ENCODE measurements around the gene PMPCA.

Gene PMPCA

GRCh38 chr9:136442265-136442664, 31.8 kb downstream of the PMPCA start:
- DNase-seq (ENCODE audit: low read depth, low spot score) = no peak
- POLR2A ChIA-PET = no interaction called here
- H3K4me3 ChIP-seq (ENCODE audit: low read depth, low read length) = no peak overlapping the region
- CTCF ChIA-PET = interaction anchor here (1.3 to 2.4 kb wide), 6 partner anchors 8 to 29 kb away, joined by 3 to 15 read pairs (median 4); no protein-coding TSS in a partner anchor
- TF ChIP-seq CTCF (IDR thresholded peaks at IDR 0.05; ENCODE audit: insufficient read depth, low read length, missing control alignments) = no peak

- no peak overlapping the region for H3K4me3 ChIP-seq (ENCODE audit: low read depth, low read length)
- ChIA-PET CTCF (interaction anchor here (0.6 to 1.9 kb wide), 6 partner anchors 9 to 493 kb away, joined by 3 to 13 read pairs (median 3); no protein-coding TSS in a partner anchor), POLR2A (no interaction called here)
- no peak for TF ChIP-seq CTCF (IDR thresholded peaks at IDR 0.05; ENCODE audit: insufficient read depth, low read length, missing control alignments)
- DNase-seq (ENCODE audit: low read depth, low spot score) = no peak
Observed at GRCh38 chr9:136443087-136443486, 32.6 kb downstream of the PMPCA start.

DNA sequence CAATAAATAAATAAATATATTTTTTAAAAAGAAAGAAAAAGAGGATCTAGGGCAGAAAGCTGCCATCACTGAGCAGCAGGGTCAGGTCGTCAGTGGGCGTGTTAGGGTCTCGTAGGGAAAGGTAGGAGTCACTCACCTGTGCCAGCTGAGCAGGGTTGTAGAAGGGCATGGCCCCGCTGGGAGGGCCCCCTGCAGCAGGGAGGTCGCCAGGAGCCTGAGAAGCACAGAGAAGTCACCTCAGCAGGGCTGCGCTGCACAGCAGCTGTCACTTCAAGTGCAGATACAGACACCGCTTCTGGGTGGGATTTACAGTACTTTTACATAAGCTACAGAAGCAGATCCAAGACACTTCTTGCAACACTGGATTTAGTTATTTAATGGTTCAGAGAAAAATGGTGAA, 33.2 kb downstream of the PMPCA start:
- ChIA-PET POLR2A (no interaction called here), CTCF (interaction anchor here (1.2 to 1.9 kb wide), 4 partner anchors 9 to 34 kb away, joined by 3 to 13 read pairs (median 3); no protein-coding TSS in a partner anchor)
- H3K4me3 ChIP-seq (ENCODE audit: low read depth, low read length) = no peak overlapping the region
- DNase-seq (ENCODE audit: low read depth, low spot score) = no peak
- TF ChIP-seq CTCF (IDR thresholded peaks at IDR 0.05; ENCODE audit: insufficient read depth, low read length, missing control alignments) = no peak

GRCh38 chr9:136444102-136444501, 33.6 kb downstream of the PMPCA start:
- TF ChIP-seq CTCF (IDR thresholded peaks at IDR 0.05; ENCODE audit: insufficient read depth, low read length, missing control alignments) = no peak
- DNase-seq (ENCODE audit: low read depth, low spot score) = no peak
- no peak overlapping the region for H3K4me3 ChIP-seq (ENCODE audit: low read depth, low read length)
- POLR2A ChIA-PET = no interaction called here
- CTCF ChIA-PET = interaction anchor here (1.2 kb wide), 1 partner anchor 27 kb away, joined by 3 read pairs; no protein-coding TSS in a partner anchor

- H3K4me3 ChIP-seq (ENCODE audit: low read depth, low read length) = no peak overlapping the region
- DNase-seq (ENCODE audit: low read depth, low spot score) = no peak
- CTCF ChIA-PET = interaction anchor here (1.0 to 2.2 kb wide), 6 partner anchors 12 to 133 kb away, joined by 3 to 16 read pairs (median 6); no protein-coding TSS in a partner anchor
- POLR2A ChIA-PET = interaction anchor here (1.2 kb wide), 1 partner anchor 21 kb away, joined by 4 read pairs; no protein-coding TSS in a partner anchor
- no peak for TF ChIP-seq CTCF (IDR thresholded peaks at IDR 0.05; ENCODE audit: insufficient read depth, low read length, missing control alignments)
Observed at GRCh38 chr9:136445799-136446198, 35.3 kb downstream of the PMPCA start.

DNA sequence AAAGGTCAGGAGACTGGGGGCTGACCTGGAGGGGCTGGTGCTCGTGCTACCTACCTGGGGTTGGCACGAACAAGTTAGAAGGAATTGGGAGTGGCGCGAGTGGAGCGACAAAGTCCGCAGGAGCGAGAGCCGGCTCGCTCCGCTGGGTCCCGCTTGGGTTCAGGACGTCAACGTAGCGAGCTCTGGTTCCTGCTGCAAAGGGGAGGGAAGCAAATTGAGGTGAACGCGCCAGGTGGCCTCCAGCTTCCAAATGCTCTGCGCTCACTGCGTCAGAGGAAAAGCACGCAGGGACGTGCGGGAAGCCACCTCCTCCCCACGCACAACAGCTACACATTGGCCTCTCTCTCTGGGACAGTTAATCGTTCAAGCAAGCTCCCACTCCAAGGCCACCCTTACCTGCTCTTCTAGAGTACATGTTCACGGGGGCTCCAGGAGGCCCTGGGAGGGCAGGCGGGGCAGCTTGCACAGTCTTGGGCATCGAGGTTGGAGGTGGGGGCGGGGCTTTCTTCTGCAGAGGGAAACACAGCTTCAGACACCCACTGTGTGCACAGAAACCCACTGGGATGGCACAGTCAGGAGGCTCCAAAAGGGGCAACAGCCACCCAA, 36.8 kb downstream of the PMPCA start:
- no peak overlapping the region for H3K4me3 ChIP-seq (ENCODE audit: low read depth, low read length)
- no peak for TF ChIP-seq CTCF (IDR thresholded peaks at IDR 0.05; ENCODE audit: insufficient read depth, low read length, missing control alignments)
- DNase-seq (ENCODE audit: low read depth, low spot score) = no peak
- ChIA-PET POLR2A (no interaction called here), CTCF (interaction anchor here (1.1 to 1.3 kb wide), 3 partner anchors 9 to 32 kb away, joined by 3 to 6 read pairs (median 4); no protein-coding TSS in a partner anchor)

All from AG04449 (cell line).